ENCODE results near the gene ZNHIT1.
"Not testable (repeated sequence)": the region's sequence is repeated elsewhere in the genome, so short reads cannot be mapped to it uniquely, and the experiment has no call there.

ZNHIT1 gene

GRCh38 chr7:101175664-101176063, 42.3 kb upstream of the ZNHIT1 start:
- Mint-ChIP-seq H3K36me3 (peaks cover 7% of the 10 kb centered on the region), H3K27ac (no peak overlapping the region), H3K9me3 (no peaks in the 10 kb centered on the region), H3K4me3 (no peak overlapping the region), H3K27me3 (peaks cover 100% of the 10 kb centered on the region), H3K4me1 (peaks cover 36% of the 10 kb centered on the region)
- CTCF ChIA-PET, result interaction anchor here (1.4 kb wide), 1 partner anchor 32 kb away, joined by 4 read pairs; no protein-coding TSS in a partner anchor
- DNase-seq, result no peak

DNA sequence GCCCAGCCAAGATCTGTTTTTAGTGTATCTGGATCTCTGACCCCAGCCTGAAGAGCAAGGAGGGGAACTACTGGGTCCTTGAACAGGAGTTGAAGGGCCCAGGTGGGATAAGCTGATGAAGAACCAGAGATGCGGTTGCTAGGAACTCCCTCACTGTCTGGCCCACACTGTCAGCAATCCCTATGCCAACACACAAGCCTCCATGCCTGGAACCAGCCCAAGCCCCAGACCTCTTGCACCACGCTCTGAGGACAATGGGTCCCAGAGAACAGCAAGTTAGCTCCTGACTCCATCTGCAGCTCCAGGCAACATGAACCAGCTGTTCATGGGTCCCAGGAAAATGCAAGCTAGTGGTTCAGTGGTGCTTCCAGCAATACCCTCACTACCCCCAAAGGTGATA, 40.3 kb upstream of the ZNHIT1 start:
- Mint-ChIP-seq H3K27me3 (peaks cover 100% of the 10 kb centered on the region), H3K4me3 (no peak overlapping the region), H3K36me3 (peaks cover 4% of the 10 kb centered on the region), H3K4me1 (peaks cover 21% of the 10 kb centered on the region), H3K9me3 (no peaks in the 10 kb centered on the region), H3K27ac (no peak overlapping the region)
- CTCF ChIA-PET, result interaction anchor here (1.1 to 1.6 kb wide), 2 partner anchors 105 to 112 kb away, joined by 4 to 5 read pairs; no protein-coding TSS in a partner anchor
- no peak for DNase-seq

DNA sequence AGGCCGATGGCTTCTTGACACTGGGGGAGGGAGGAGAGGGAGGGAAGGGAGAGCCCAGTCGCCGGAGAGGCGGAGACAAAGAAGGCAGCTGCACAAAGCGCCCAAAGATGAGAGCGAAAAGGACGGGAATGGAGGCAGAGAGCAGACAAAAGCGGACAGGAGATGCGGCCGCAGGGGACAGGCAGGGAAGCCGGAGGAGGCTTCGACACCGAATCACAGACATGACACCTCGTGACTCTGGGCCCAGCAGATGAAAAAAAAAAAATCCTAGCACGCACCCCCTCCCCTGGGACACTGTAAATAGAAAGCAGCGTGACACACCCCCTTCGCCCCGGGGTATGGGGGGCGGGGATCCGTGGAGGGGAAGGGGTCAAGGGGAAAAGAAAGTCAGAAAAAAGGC, 38.8 kb upstream of the ZNHIT1 start:
- H3K4me3 Mint-ChIP-seq, result no peak overlapping the region

GRCh38 chr7:101179713-101180112, 38.3 kb upstream of the ZNHIT1 start:
- Mint-ChIP-seq H3K9me3 (no peaks in the 10 kb centered on the region), H3K4me1 (peaks cover 4% of the 10 kb centered on the region), H3K4me3 (no peak overlapping the region), H3K36me3 (no peaks in the 10 kb centered on the region), H3K27ac (no peak overlapping the region), H3K27me3 (peaks cover 82% of the 10 kb centered on the region)
- DNase-seq, result no peak
- CTCF ChIA-PET, result interaction anchor here (2.0 kb wide), 1 partner anchor 13 kb away, joined by 4 read pairs; no protein-coding TSS in a partner anchor

More for the DNA sequence above, 38.8 kb upstream of the ZNHIT1 start:
- CTCF ChIA-PET, result no interaction called here
- Mint-ChIP-seq H3K36me3 (peaks cover 1% of the 10 kb centered on the region), H3K27me3 (peaks cover 88% of the 10 kb centered on the region), H3K4me1 (peaks cover 9% of the 10 kb centered on the region), H3K9me3 (no peaks in the 10 kb centered on the region), H3K27ac (no peak overlapping the region)
- no peak for DNase-seq

- peaks cover 77% of the 10 kb centered on the region for H3K27me3 Mint-ChIP-seq
- H3K4me1 Mint-ChIP-seq, result peaks cover 4% of the 10 kb centered on the region
- CTCF ChIA-PET, result interaction anchor here (1.6 to 2.0 kb wide), 3 partner anchors 9 to 36 kb away, joined by 3 to 6 read pairs (median 4); no protein-coding TSS in a partner anchor
- DNase-seq, result no peak
- no peaks in the 10 kb centered on the region for H3K36me3 Mint-ChIP-seq
- H3K4me3 Mint-ChIP-seq, result no peak within 1 kb of the TSS
- no peak within 1 kb of the TSS for H3K27ac Mint-ChIP-seq
- H3K9me3 Mint-ChIP-seq, result no peaks in the 10 kb centered on the region
Observed at GRCh38 chr7:101180130-101180755, 37.7 kb upstream of the ZNHIT1 start, which contains the start of gene NAT16. Gene NAT16, minus strand, starts transcription at chr7:101180293. Its CDS starts 5,486 bp downstream, at chr7:101174807.

DNA sequence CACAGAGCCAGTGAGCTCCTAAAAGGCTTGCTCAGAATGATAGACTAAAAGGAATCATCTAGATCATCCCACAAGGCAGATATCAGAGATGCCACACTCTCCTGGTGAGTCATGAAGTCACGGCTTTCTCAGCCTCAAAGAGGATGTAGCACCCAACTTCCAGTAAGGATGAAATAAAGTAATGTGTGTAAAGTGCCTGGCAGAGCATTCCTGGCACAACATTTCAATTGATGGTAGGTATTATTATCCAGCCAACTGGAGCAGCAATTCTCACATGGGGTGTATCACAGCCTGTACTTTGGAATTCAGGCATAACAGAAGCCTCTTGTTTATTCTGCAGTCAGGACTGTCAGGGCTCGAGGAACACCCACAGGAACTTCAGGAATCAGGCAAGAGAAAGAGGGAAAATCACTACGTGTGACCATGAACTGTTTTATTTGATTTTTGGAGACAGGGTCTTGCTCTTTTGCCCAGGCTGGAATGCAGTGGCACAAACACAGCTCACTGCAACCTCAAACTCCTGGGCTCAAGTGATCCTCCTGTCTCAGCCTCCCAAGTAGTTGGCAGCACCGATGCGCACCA, 32.6 kb upstream of the ZNHIT1 start:
- Mint-ChIP-seq H3K4me1 (no peaks in the 10 kb centered on the region), H3K4me3 (no peak overlapping the region), H3K36me3 (no peaks in the 10 kb centered on the region), H3K27me3 (peaks cover 45% of the 10 kb centered on the region), H3K9me3 (no peaks in the 10 kb centered on the region), H3K27ac (no peak overlapping the region)
- CTCF ChIA-PET, result interaction anchor here (0.8 to 1.9 kb wide), 2 partner anchors 9 to 41 kb away, joined by 3 to 5 read pairs; no protein-coding TSS in a partner anchor
- no peak for DNase-seq

DNA sequence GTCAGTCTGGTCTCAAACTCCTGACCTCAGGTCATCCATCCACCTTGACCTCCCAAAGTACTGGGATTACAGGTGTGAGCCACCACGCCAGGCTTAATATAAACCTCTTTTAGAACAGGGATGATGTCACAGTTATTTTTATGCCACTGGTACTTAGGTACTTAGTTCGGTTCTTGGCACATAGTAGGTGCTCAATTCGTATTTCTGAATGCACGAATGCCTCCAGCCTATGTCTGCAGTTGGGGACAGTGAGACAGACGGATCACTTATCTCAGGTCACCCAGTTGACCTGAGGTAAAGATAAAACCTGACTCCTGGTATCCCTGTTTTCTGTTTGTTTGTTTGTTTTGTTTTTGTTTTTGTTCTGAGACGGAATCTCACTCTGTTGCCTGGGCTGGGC, 31.8 kb upstream of the ZNHIT1 start:
- Mint-ChIP-seq H3K4me3 (no peak overlapping the region), H3K4me1 (no peaks in the 10 kb centered on the region), H3K27me3 (peaks cover 43% of the 10 kb centered on the region), H3K9me3 (no peaks in the 10 kb centered on the region), H3K27ac (no peak overlapping the region), H3K36me3 (no peaks in the 10 kb centered on the region)
- CTCF ChIA-PET, result no interaction called here
- DNase-seq, result no peak

- peaks cover 40% of the 10 kb centered on the region for H3K27me3 Mint-ChIP-seq
- no peak overlapping the region for H3K27ac Mint-ChIP-seq
- no peak overlapping the region for H3K4me3 Mint-ChIP-seq
Observed at GRCh38 chr7:101186844-101187428, 31.0 kb upstream of the ZNHIT1 start.

DNA sequence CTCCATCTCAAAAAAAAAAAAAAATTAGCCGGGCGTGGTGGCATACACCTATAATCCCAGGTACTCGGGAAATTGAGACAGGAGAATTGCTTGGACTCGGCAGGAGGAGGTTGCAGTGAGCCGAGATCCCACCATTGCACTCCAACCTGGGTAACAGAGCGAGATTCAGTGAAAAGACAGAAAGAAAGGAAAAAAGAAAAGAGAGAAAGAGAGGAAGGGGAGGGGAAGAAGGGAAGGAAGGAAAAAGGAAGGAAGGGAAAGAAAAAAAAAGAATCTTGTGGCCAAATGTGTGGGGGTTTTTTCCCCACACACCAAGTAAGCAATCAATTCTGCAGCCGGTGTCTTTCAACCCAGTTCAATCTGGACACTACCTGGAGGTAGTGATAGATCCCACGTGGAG, 28.9 kb upstream of the ZNHIT1 start:
- H3K9me3 Mint-ChIP-seq, result no peaks in the 10 kb centered on the region
- CTCF ChIA-PET, result interaction anchor here (8.8 kb wide), 1 partner anchor 49 kb away, joined by 150 read pairs; no protein-coding TSS in a partner anchor
- no peak for DNase-seq
- peaks cover 2% of the 10 kb centered on the region for H3K4me1 Mint-ChIP-seq
- no peak overlapping the region for H3K27ac Mint-ChIP-seq
- peaks cover 40% of the 10 kb centered on the region for H3K27me3 Mint-ChIP-seq
- no peaks in the 10 kb centered on the region for H3K36me3 Mint-ChIP-seq
- H3K4me3 Mint-ChIP-seq, result no peak overlapping the region

More at GRCh38 chr7:101186844-101187428, 31.0 kb upstream of the ZNHIT1 start:
- Mint-ChIP-seq H3K36me3 (no peaks in the 10 kb centered on the region), H3K9me3 (no peaks in the 10 kb centered on the region), H3K4me1 (no peaks in the 10 kb centered on the region)
- no peak for DNase-seq
- CTCF ChIA-PET, result interaction anchor here (1.8 kb wide), 1 partner anchor 43 kb away, joined by 10 read pairs; no protein-coding TSS in a partner anchor

DNA sequence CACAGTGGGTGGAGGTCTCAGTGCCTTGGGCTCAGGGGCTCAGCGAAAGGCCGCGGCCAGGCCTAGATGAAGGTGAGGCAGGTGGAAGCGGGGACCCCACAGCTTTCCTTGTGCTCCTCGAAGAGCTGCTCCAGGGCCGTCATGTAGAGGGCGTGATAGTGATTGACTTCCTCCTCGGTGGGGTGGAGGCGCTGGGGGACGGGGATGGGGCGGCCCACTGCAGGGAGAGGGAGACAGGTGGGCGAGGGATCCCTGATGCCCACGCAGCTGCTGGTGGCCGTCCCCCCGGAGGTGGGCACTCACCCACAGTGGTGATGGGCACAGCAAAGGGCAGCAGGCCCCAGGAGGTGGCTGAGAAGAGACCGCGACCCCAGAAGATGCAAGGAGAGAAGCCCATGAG, 22.1 kb upstream of the ZNHIT1 start:
- Mint-ChIP-seq H3K4me1 (peaks cover 8% of the 10 kb centered on the region), H3K36me3 (no peaks in the 10 kb centered on the region), H3K9me3 (no peaks in the 10 kb centered on the region), H3K27ac (no peak overlapping the region), H3K27me3 (peaks cover 63% of the 10 kb centered on the region), H3K4me3 (no peak overlapping the region)
- CTCF ChIA-PET, result interaction anchor here (3.5 to 8.8 kb wide), 3 partner anchors 55 to 95 kb away, joined by 11 to 150 read pairs (median 34); no protein-coding TSS in a partner anchor
- DNase-seq, result no peak

- CTCF ChIA-PET, result no interaction called here
- Mint-ChIP-seq H3K27ac (no peak overlapping the region), H3K4me3 (no peak overlapping the region), H3K9me3 (no peaks in the 10 kb centered on the region), H3K36me3 (no peaks in the 10 kb centered on the region), H3K4me1 (peaks cover 16% of the 10 kb centered on the region), H3K27me3 (peaks cover 70% of the 10 kb centered on the region)
- DNase-seq, result no peak
Observed at GRCh38 chr7:101197991-101198390, 20.0 kb upstream of the ZNHIT1 start.

- Mint-ChIP-seq H3K9me3 (no peaks in the 10 kb centered on the region), H3K27ac (no peak overlapping the region), H3K4me3 (no peak overlapping the region), H3K36me3 (no peaks in the 10 kb centered on the region), H3K27me3 (peaks cover 75% of the 10 kb centered on the region), H3K4me1 (peaks cover 17% of the 10 kb centered on the region)
- CTCF ChIA-PET, result interaction anchor here (1.8 kb wide), 1 partner anchor 84 kb away, joined by 5 read pairs; no protein-coding TSS in a partner anchor
- no peak for DNase-seq
Observed at GRCh38 chr7:101198476-101198875, 19.5 kb upstream of the ZNHIT1 start.

GRCh38 chr7:101199522-101199921, 18.4 kb upstream of the ZNHIT1 start:
- H3K27ac Mint-ChIP-seq, H3K36me3 Mint-ChIP-seq, H3K9me3 Mint-ChIP-seq, DNase-seq, H3K4me3 Mint-ChIP-seq: not testable (repeated sequence)
- CTCF ChIA-PET, result interaction anchor here (1.5 to 1.8 kb wide), 2 partner anchors 8 to 83 kb away, joined by 4 to 5 read pairs; no protein-coding TSS in a partner anchor
- Mint-ChIP-seq H3K27me3 (peaks cover 79% of the 10 kb centered on the region), H3K4me1 (peaks cover 25% of the 10 kb centered on the region)

GRCh38 chr7:101200504-101200861, 17.5 kb upstream of the ZNHIT1 start:
- peaks cover 75% of the 10 kb centered on the region for H3K27me3 Mint-ChIP-seq
- no peaks in the 10 kb centered on the region for H3K9me3 Mint-ChIP-seq
- no peaks in the 10 kb centered on the region for H3K36me3 Mint-ChIP-seq
- no peak overlapping the region for H3K4me3 Mint-ChIP-seq
- no peak overlapping the region for H3K27ac Mint-ChIP-seq
- no peak for DNase-seq
- peaks cover 25% of the 10 kb centered on the region for H3K4me1 Mint-ChIP-seq
- CTCF ChIA-PET, result interaction anchor here (1.1 to 1.5 kb wide), 2 partner anchors 8 to 9 kb away, joined by 4 to 5 read pairs; no protein-coding TSS in a partner anchor
